GM18867 (cell line): ENCODE measurements around the gene ARPC1B.
A peak's percentile ranks its signal among the peaks of the same experiment; 100 is the strongest.
"Not testable (repeated sequence)": the region's sequence is repeated elsewhere in the genome, so short reads cannot be mapped to it uniquely, and the experiment has no call there.

Source experiments
- ATAC-seq: cut with Tn5 transposase; IDR thresholded peaks from one replicate; pipeline ENCODE4 v1.9.1; 2021; ENCODE audit warnings: mild to moderate bottlenecking, moderate library complexity; ENCODE audit not compliant: unreplicated experiment

ARPC1B gene

GRCh38 chr7:99366646-99367045 is 7.9 kb upstream of the ARPC1B start:
- ATAC-seq = no peak

GRCh38 chr7:99368750-99369389 is 5.7 kb upstream of the ARPC1B start:
- ATAC-seq = no peak

- no peak for ATAC-seq
Measured at GRCh38 chr7:99369767-99370391, 4.7 kb upstream of the ARPC1B start.

GRCh38 chr7:99371376-99371920 is 3.1 kb upstream of the ARPC1B start:
- ATAC-seq = no peak

GRCh38 chr7:99372275-99373090 is 2.0 kb upstream of the ARPC1B start:
- ATAC-seq = no peak

- ATAC-seq = no peak
Measured at GRCh38 chr7:99373091-99374066, 1.2 kb upstream of the ARPC1B start.

GRCh38 chr7:99375070-99375807 is 709 bp downstream of the ARPC1B start:
- ATAC-seq = peak; percentile 40

GRCh38 chr7:99379043-99379577 is 4.6 kb downstream of the ARPC1B start:
- no peak for ATAC-seq

GRCh38 chr7:99379693-99380031 is 5.1 kb downstream of the ARPC1B start:
- not testable (repeated sequence) for ATAC-seq

- peak; percentile 32 for ATAC-seq
Measured at GRCh38 chr7:99380032-99380822, 5.7 kb downstream of the ARPC1B start.

GRCh38 chr7:99380823-99381663 is 6.5 kb downstream of the ARPC1B start:
- peak; percentile 80 for ATAC-seq

GRCh38 chr7:99381664-99382075 is 7.1 kb downstream of the ARPC1B start:
- ATAC-seq = no peak

- ATAC-seq = no peak
Measured at GRCh38 chr7:99383203-99383602, 8.7 kb downstream of the ARPC1B start.

GRCh38 chr7:99383791-99384370 is 9.4 kb downstream of the ARPC1B start:
- ATAC-seq = no peak

- no peak for ATAC-seq
Measured at GRCh38 chr7:99384523-99384922, 10.0 kb downstream of the ARPC1B start.

GRCh38 chr7:99385564-99385963 is 11.0 kb downstream of the ARPC1B start:
- no peak for ATAC-seq

- ATAC-seq = no peak
Measured at GRCh38 chr7:99386584-99387238, 12.2 kb downstream of the ARPC1B start.
